GM18526 (cell line): ENCODE measurements around the gene OR2G2.

Experiments used
- POLR2A ChIP-seq: IDR thresholded peaks from 3 replicates; pipeline ENCODE4 v1.6.1; 2011; ENCODE audit not compliant: insufficient read length; ENCODE audit errors: extremely low read depth

Gene OR2G2

DNA sequence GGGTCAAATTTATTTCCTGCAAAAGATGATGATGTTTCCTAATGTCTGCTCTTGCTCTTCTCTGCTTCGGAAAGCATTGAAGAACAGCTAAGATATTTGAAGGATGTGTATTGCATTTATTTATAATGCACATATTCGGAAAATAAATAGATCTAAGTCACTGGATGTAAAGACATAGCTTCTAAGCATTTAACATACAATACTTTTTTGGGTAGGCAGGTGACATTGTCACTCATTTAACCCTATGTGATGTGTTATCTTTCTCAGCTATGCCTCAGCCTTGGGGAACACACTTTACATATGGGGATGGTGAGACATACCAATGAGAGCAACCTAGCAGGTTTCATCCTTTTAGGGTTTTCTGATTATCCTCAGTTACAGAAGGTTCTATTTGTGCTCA lies at the start of gene OR2G2:
TSS of gene OR2G2 (plus strand) at position 301 of the 400 bp plus-strand sequence. CDS start at position 301, 0 bp downstream.
- no peak for TF ChIP-seq POLR2A

DNA sequence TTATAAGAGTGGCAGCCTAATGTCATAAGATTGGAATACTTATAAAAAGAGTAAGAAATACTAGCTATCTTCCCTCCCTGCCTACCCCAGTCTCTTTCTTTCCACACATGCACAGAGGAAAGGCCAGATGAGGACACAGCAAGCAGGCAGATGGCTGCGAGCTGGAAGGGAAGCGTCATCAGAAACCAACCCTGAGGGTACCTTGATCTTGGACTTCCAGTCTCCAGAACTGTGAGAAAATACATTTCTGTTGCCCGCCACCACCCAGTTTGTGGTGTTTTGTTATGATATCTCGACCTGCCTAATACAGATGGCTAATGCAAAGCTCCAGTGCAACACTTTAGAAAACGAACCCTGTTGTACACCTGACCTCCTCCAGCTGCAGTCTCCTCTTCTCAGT lies 49.6 kb upstream of the OR2G2 start:
- no peak for TF ChIP-seq POLR2A

DNA sequence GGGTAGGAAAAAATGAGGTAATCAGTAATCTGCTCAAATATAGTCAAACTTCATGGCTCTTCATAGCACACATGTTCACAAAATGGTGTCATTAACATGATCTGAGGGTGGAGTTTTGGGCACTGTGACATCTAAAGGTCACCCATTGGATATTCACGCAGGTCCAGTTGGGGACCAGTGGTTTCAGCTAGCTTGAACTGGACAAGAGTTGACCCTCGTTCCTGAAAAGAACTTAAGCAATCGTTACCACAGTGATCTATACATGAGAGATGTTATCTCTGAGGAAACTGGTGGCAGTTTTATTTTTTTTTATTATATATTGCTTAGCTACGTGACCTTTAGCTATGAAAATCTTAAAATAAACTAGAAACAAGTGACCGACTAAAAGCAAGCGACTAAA lies 48.9 kb upstream of the OR2G2 start:
- no peak for TF ChIP-seq POLR2A

DNA sequence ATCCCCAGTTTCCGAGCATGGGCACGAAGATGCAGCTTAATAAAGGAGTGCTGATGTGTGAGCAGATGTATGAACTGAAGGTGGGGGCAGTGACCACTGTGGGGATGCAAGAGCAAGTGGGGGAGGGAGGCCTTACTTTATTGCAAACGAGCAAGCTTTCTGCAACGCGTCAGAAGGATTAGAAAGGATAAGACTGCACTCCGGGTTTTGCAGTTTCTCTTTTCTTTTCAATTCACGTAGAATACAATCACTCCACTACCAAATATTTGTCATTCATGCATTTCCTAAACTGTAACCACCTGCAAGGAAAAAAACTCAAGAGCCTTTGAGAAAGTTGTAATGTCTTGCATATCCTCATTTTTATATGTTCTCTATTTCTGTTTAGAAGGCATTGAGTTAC lies 47.6 kb upstream of the OR2G2 start:
- no peak for TF ChIP-seq POLR2A

- TF ChIP-seq POLR2A, result no peak
Observed at GRCh38 chr1:247542811-247543210, 45.3 kb upstream of the OR2G2 start.

- no peak for TF ChIP-seq POLR2A
Observed at GRCh38 chr1:247548092-247548491, 40.1 kb upstream of the OR2G2 start.

GRCh38 chr1:247548769-247549182 lies 39.4 kb upstream of the OR2G2 start, which contains the start of gene GCSAML:
GCSAML (plus strand) TSS chr1:247549134; CDS start chr1:247549192, 58 bp downstream.
- no peak for TF ChIP-seq POLR2A

DNA sequence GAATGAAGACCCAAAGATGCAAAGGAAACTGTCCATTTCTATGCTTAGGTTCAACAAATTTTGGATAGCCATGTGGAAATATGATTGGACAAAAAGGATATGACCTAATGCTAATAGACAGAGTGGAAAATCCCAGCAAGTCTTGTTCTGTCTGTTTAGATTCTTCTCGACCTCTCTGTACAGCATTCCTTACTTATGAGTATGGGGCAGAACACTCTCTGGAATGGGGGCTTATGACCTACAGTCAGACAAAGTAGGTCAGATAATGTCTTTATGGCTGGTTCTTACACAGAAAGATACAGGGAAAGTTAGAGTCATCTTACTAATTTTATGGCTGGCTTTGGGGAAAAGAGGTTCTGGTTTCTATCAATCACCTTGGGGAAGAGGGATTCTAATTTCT lies 36.4 kb upstream of the OR2G2 start:
- TF ChIP-seq POLR2A, result no peak

GRCh38 chr1:247552231-247552630 lies 35.9 kb upstream of the OR2G2 start:
- TF ChIP-seq POLR2A, result no peak

- TF ChIP-seq POLR2A, result no peak
Observed at GRCh38 chr1:247557926-247558674, 30.1 kb upstream of the OR2G2 start.

DNA sequence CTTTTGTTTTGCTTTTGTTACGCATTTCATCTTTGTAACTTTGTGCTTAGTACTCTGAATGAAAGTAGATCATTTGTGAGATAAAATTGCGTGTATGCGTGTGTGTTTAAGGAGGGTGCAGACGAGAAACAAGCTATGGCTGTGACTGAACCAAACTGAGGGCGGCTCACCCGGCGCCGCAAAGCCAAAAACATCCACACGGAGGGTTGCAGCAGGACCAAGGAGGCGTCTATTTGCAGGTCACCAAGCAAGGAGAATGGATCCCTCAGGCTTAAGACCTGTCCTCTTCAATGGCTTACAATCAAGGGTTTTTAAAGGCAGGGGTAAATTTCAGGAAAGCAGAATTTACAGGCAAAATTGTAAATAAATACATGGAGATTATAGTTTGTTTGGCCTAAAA lies 26.4 kb upstream of the OR2G2 start:
- TF ChIP-seq POLR2A, result no peak

GRCh38 chr1:247562198-247562597 lies 26.0 kb upstream of the OR2G2 start:
- TF ChIP-seq POLR2A, result no peak

DNA sequence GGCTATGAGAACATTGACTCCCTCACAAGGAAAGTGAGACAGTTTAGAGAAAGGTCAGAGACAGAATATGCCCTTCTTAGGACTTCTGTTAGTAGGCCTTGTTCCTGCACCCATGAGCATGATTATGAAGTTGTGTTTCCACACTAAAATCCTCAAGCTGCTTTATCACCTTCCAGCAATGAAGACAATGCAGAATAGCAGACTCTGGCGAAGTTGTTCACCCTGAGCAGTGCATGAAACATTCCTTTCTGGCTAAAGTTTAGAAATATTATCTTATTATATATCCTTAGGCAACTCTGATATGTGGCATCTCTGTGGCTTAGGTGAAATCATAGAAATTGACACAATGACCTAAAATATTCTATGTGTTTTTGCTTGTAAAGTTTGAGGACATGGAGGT lies 13.9 kb upstream of the OR2G2 start:
- TF ChIP-seq POLR2A, result no peak

DNA sequence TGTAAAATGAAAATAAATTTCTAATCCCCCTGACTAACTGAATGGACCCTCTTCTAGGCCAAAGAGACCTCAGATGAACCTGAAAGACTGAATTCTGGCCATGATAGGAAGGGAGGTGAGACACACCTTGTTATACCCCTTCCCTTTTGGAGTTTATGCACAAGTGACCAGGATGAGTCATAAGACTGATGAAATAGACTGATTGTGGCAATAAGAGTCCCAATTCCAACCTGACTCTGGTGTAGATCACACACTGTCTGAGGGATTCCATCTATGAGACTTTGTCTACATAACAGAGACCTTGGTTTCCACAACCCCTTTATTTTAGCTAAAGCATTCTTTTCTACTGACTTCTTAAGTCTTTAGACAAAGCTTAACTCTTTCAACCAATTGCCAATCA lies 13.5 kb upstream of the OR2G2 start:
- no peak for TF ChIP-seq POLR2A

- no peak for TF ChIP-seq POLR2A
Observed at GRCh38 chr1:247576514-247576913, 11.6 kb upstream of the OR2G2 start.

GRCh38 chr1:247578946-247579460 lies 9.2 kb upstream of the OR2G2 start:
- no peak for TF ChIP-seq POLR2A

GRCh38 chr1:247605286-247605685 lies 17.1 kb downstream of the OR2G2 start, which contains the start of gene OR2G3:
OR2G3 (plus strand) TSS chr1:247605586; CDS start chr1:247605586, 0 bp downstream.
- no peak for TF ChIP-seq POLR2A
